NK-92 (cell line): ENCODE results near the gene CSHL1.
"Not testable (repeated sequence)": the region's sequence is repeated elsewhere in the genome, so short reads cannot be mapped to it uniquely, and the experiment has no call there.

Experiments
- DNase-seq: peaks from one replicate; lab custom pipeline; 2025; ENCODE audit not compliant: unreplicated experiment; lab: John Stamatoyannopoulos, UW

The CSHL1 gene

GRCh38 chr17:63889026-63889848, 21.8 kb downstream of the CSHL1 start:
- not testable (repeated sequence) for DNase-seq

- DNase-seq, result not testable (repeated sequence)
Observed at GRCh38 chr17:63885119-63885518, 25.9 kb downstream of the CSHL1 start.

- not testable (repeated sequence) for DNase-seq
Observed at GRCh38 chr17:63882626-63883126, 28.4 kb downstream of the CSHL1 start.

GRCh38 chr17:63881935-63882601, 29.0 kb downstream of the CSHL1 start, which contains the start of gene GH2:
Gene GH2 (minus strand): TSS chr17:63881944. CDS start chr17:63881801, 143 bp downstream.
- no peak for DNase-seq

GRCh38 chr17:63881337-63881736, 29.7 kb downstream of the CSHL1 start:
- DNase-seq, result not testable (repeated sequence)

- no peak for DNase-seq
Observed at GRCh38 chr17:63880706-63881105, 30.4 kb downstream of the CSHL1 start.

- not testable (repeated sequence) for DNase-seq
Observed at GRCh38 chr17:63878413-63878812, 32.6 kb downstream of the CSHL1 start.

GRCh38 chr17:63874693-63875092, 36.4 kb downstream of the CSHL1 start:
- not testable (repeated sequence) for DNase-seq

- DNase-seq, result not testable (repeated sequence)
Observed at GRCh38 chr17:63874061-63874626, 36.9 kb downstream of the CSHL1 start.

GRCh38 chr17:63873577-63873976, 37.5 kb downstream of the CSHL1 start, which contains the start of gene CSH2:
Gene CSH2 (minus strand): TSS chr17:63873677. CDS start chr17:63873614, 63 bp downstream.
- not testable (repeated sequence) for DNase-seq

- DNase-seq, result not testable (repeated sequence)
Observed at GRCh38 chr17:63871646-63872365, 39.3 kb downstream of the CSHL1 start.

GRCh38 chr17:63870292-63870665, 40.8 kb downstream of the CSHL1 start:
- DNase-seq, result not testable (repeated sequence)

GRCh38 chr17:63869491-63870291, 41.4 kb downstream of the CSHL1 start:
- not testable (repeated sequence) for DNase-seq

GRCh38 chr17:63866625-63867024, 44.4 kb downstream of the CSHL1 start:
- DNase-seq, result not testable (repeated sequence)
